T follicular helper cell (primary cell): ENCODE data around the gene ACBD3.
A peak's percentile ranks its signal among the peaks of the same experiment; 100 is the strongest.

Source experiments
- DNase-seq: peaks from one replicate; pipeline ENCODE4 v3.0.0-alpha.2; 2020; ENCODE audit warnings: low read depth

The ACBD3 gene

DNA sequence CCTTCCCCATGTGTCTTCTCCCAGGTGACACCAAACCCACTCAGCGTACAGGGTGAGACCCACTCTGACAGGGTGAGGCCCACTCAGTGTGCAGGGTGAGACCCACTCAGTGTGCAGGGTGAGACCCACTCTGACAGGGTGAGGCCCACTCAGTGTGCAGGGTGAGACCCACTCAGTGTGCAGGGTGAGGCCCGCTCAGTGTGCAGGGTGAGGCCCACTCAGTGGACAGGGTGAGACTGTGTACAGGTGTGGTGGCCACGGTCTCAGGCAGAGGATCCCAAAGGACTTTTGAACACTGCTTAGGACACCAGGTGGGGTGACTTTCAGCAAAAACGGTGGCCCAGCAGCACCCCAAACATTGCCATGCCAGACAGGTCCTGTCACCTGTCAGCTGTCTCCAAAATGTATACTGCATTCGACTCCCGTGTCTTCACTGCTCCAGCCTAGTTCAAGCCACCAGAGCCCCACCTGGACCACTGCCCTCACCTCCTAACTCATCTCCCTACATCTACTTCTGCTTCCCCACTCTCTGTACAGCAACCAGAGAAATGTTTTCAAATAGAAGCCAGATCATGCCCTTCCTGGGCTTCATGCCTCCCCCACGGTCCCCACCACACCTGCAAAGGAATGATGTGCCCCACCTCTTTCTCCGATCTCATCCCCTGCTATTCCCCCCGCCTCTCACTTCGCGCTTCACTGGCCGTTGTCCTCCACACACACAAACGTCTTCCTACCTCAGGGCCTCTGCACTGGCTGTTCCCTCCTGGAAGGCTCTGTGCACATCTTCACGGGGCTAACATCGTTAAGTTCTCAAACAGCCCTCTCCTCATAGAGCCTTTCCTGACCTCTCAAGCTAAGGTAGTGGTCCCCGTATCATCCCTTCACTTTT lies 52.1 kb downstream of the ACBD3 start:
- no peak for DNase-seq

DNA sequence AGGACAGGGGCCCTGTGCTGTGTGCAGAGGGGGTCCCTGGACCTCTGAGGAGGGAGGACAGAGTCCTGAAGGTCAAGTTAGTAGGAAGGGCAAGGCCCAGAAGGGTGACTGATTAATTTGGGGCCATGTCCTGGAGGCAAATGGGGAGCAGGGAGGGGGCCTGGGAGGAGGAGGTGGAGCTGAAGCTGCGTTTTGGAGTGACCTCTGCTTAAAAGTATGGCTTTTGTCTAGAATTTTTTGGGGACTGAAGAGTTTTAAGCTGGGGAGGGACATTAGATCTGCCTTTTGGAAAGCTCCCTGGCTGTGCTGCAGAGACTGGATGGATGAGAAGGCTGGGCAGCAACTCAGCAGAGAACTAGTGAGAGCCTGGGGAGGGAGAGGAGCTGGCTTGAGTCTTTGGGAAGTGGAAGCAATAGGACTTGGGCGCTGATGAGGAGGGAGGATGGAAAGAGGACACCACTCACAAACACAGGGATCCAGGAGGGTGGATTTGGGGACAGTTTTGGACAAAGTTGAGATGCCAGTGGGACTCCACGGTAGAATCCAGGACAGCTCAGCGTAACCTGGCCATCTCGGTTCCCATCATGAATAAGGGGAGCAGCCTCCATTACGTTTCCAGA lies 52.9 kb downstream of the ACBD3 start:
- no peak for DNase-seq

DNA sequence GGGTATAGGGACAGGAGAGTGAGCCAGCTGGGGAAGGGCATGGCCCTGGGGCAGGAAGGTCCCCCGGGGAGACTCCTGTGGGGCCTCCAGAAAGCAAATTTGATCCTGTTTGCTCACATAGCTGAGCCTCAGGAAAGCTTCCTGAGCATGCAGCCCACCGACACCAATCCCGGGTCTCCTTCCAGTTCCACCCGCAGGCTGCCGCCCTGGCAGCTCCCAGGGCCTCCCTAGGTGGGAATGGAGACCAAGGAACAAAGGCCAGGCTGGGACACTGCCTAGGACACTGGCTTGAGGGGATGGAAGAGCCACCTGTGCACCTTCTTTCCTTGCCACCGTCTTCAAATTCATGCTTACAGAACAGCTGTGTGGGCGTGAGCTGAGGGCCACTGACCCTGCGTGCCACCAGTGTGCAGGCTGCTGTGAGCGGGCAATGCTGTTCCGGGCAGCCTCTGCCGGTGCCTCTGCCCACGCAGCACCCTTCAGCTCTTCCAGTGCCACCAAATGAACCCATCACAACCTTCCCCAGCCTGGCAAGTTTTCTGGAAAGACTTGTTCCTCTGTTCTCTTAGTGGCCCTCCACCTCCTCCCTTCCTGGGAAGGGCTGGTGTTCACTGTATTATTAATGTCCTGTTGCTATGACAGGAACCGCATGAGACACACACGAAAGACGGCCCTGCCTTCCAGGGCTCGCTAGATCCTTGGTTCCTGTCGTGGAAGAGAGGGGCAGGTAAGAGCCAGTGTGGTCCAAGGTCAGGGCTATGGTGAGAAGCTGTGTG lies 53.6 kb downstream of the ACBD3 start:
- DNase-seq: no peak

DNA sequence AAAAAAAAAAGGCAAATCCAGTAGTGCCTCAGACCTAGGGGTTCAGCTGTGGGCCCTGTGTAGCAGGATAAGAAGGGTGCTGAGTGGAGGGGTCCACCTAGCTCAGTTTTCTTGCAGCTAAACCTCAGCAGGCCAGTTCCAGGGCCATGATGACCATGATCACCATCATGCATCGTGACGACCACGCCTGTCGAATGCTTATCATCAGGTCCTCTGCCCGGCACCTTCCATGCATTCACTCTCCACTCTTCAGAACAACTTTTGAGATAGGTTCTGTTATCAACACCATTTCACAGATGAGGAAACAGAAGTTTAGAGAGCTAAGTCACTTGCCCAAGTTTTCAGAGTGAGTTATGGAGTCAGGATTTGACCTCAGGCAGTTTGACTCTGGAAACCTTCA lies 54.9 kb downstream of the ACBD3 start:
- DNase-seq: no peak

DNA sequence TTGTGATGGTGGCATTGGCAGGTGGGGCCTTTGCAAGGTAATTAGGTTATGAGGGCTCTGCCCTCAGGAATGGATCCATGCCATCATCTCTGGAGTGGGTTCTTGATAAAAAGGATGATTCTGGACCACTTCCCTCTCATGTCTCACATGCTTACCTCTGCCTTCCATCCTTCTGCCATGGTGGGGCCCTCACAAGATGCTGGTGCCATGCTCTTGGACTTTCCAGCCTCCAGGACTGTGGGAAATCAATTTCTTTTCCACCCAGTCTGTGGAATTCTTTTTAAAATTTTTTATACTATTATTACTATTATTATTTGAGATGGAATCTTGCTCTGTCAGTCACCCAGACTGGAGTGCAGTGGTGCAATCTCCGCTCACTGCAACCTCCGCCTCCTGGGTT lies 57.3 kb downstream of the ACBD3 start:
- DNase-seq: no peak

DNA sequence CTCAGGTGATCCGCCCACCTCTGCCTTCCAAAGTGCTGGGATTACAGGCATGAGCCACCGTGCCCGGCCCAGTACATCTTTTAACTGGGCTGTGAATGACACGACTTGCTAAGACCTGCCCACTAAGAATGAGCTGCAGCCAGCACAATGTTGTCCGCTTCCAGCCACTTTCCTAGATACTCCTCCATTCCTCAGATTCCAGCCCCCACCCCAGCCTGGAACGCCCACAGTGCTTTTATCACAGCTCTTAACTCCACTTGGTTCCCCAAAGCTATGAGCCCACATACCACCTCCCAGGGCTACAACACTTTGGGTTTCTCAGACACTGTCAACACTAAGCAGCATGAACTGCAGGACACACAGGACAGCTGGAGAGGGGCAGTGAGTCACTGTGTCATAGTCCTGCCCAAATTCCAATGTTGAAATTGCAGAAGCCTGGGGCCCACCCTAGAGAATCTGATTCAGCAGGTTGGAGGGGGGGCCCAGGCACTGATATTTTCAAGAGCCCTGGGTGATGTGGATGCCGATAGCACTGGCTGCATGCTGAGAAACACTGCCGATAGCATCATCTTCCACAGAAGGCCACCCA lies 58.0 kb downstream of the ACBD3 start:
- no peak for DNase-seq

DNA sequence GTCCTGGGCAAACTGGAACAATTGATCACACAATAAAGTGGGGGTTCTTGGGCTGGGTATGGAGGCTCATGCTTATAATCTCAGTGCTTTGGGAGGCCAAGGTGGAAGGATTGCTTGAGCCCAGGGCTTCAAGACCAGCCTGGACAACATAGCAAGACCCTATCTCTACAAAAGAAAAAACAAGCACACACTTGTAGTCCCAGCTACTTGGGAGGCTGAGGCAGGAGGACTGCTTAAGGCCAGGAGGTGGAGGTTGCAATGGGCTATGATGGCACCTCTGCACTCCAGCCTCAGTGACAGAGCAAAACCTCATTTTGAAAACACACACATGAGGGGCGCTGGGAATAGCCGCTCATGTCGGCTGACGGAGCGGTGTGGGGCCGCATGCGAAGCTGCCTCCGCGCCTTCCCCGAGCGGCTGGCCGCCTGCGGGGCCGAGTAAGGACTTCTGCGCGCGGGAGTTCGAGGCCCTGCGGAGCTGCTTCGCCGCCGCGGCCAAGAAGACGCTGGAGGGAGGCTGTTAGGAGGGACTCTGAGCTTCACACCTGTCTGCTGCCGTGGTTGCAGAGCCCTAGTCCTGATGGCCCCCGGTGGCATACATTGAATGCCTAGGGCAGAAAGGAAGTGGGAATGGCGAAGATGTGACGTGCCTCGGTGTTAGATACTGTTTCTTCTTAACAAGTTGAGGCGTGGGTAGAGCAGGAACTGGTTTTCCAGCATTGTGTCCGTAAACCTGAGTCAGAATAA lies 59.5 kb downstream of the ACBD3 start:
- DNase-seq: no peak

DNA sequence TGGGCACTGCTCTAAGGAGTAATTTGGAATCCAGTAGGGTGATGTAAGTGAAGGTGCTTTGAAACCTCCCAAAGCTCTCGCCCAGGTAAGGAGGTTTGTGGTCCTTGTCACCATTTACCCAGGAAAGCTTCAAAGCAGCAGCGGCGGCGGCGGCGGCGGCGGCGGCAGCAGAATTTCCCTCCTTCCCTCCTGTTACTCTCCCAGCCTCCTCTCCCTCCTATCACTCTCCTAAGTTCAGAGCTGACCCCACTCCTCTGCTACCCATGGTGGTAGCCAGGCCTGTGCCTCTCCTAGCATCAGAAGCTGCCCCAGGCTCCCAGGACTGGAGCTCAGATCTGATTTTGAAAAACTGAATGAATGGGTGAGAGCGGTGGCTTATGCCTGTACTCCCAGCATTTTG lies 60.7 kb downstream of the ACBD3 start:
- no peak for DNase-seq

DNA sequence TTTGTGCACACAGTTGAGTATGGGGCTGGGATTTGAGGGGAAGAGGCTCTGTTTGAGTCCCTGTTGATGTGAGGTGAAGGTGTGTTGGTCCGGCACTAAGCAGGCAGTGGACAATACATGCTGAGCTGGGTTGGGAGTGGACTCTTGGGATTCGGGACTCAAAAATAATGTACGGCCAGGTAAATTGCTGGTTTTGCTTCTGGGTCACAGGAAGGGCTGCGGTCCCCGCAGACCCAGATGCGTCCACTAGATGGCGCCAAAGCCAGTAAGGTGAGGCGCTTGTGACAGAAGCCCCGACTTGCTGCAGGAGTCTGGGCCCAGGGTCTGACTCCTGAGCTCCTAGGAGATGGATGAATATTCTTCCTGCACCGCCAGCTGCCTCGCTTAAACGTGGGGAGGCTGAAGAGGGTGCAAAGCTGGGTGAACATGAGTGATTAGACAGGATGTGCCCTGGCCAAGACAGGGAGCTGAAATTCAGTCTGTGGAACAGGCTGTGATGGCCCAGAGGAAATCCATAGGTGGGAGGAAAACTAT lies 61.4 kb downstream of the ACBD3 start:
- DNase-seq: peak; percentile 78

DNA sequence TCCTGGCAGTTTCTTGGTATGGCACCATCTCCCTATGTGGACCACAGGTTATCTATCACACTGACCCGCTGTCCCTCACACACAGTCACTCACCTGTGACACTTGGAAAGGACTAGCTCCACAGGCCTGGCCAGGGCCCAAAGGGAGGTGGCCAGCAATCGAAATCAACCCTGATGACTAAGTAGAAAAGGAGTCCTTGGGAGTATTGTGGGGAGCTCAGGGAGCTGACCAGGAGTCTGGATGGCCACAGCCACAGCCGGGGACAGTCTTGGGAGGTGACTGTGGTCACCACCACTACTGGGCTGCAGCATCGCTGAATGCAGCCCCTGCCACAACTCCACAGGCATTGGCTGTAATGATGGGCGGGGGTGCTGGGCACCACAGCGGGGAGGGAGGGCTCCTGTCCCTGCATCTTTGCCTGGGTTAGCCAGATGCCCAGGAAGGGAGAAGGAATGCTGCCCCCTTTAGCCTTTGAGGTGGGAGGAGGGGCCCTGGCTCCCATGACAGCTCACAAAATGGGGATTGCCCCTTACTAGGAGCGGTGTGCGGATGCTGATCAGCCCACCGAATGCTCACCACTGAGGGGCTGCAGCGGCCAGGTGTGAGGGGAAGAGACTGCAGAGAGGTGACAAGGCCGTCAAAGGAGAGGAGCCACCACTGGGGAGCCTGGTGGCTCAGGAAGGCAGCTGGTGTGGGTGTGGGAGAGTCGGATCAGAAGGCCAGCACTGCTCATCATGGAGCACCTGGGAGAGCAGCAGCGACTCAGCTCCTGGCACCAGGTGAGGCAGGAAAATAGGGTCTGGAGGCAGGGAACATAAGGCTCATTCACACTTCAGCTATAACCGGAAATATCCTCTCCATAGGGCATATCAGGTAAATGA lies 62.7 kb downstream of the ACBD3 start:
- DNase-seq: no peak

DNA sequence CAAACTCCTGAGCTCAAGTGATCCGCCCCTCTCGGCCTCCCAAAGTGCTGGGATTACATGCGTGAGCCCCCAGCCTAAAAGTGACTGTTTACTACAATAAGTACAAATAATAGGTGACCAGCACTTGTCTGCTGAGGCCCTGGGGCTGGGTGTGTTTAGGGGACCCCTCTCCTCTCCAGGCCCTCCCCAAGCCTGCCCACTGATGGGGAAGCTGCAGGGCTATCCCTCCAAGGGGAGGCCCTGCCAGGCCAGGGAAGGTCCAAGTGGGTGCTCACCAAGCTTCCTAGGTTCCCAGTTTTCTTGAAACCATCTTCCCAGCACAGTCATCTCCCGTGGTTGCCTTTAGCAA lies 63.4 kb downstream of the ACBD3 start:
- no peak for DNase-seq

DNA sequence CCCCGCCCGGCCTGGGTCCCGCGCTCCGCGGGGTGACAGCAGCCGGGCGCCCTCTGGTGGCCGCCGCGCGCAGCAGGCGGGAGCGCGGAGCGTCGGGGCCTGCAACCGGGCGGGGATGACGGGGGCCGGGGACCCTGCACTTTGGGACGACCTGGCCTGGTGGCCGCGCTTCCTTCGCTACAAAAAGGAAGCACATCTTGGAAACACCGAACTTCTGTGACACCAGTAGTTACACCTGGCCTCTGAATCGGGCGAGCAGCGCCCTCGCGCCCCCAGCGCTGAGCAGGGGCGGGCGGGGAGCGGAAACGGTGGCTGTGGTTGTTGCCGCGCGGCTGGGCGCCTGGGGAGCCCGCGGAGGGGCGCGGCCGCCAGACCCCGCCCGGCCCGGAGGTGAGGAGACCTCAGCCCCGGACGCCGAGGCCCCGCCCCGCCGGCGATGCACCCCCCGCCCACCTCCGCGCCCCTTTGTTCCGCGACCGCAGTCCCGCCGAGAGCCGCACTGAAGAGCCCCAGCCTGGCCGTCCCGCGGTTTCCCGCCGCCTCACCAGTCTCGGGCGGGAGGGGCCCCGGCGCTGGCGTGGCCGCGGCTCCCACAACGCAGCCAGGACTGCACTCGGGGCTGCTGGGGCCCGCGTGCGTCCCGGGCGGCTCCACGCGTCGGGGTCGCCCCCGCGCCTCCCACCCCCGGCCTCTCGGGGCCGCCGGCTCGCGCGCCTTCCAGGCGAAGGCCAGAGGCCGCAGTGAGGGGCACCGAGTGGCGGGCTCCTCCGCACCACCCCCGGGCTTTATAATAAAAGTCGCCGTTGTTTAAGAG lies 64.7 kb downstream of the ACBD3 start:
- peak; percentile 59 for DNase-seq

DNA sequence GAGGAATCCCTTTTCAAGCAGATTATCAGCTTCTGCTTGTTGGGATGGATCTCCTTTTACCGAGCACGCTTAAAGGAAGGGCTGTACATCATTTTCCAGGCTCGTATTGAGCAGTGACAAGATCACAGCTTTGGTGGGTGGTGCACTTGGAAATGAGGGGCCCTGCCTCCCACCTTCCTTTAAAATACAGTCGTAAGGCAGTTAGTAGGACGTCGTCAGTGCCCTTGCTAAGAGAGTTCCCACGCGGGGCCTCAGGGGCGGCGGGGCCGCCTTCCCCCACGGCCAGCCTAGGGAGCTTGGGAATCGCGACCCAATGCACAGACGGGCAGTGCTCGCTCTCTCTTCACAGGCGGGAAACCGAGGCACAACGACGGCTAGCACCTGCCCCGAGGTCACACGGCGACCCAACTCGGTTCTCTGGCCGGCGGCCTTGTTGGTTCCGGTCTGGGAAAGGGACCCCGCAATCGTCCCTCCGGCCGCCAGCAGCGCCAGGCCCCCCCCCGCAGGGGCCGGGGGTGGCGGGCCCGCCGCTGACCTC lies 65.4 kb downstream of the ACBD3 start:
- DNase-seq: no peak

DNA sequence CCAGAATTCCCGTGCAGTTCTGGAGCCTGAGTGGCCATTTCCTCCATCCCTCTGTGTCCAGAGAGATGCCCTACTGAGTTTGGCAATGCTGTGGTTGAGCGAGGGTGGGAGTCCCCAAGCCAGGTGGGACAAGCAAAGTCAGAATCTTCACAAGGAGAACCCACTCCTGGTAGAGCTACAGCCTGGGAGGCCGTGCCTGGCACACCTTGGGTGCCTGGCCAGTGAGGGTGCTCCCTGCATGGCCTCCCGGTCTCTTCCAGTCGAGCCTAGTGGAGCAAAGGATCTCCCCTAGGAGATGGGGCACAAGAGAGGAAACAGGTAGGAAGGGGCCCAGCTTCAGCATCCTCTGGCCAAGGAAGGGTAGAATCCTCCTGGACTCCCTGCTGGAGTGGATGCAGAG lies 66.1 kb downstream of the ACBD3 start:
- DNase-seq: no peak

DNA sequence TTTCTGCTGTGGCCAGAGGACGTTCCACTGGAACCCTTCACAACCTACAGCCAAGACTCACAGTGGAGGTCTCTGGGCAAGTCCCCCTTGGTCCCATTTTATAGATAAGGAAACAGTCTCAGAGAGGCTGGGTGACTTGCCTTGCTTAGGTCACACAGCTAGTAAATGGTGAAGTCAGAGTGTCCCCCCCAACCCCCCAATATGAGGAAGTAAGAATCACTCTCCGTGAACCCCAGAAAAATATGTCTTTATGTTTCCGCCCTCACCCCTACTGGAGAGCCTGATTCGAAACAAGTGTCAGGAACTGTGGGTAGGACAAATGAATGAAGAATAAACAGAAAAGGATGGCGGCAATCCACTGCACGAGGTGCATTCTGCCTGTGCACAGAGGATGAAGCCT lies 67.4 kb downstream of the ACBD3 start:
- DNase-seq: no peak

DNA sequence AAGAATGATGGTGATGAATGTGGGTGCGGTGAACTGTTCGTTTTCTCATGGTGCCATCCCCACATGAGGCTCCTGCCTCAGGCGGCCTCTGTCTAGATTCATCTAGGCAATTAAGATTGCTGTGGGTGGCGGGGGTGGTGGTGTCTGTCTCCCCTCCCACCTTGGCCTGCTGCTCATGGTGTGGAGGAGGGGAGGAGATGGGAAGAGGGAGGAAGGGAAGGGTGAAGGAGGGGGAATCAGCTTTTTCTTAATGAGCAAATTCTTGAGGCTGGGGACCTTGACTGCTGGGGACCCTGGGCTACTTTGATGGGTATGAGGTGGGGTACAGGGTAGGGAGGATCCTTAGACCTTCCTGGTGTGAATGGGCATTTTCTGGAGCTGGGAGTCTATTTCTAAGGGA lies 68.2 kb downstream of the ACBD3 start:
- no peak for DNase-seq

DNA sequence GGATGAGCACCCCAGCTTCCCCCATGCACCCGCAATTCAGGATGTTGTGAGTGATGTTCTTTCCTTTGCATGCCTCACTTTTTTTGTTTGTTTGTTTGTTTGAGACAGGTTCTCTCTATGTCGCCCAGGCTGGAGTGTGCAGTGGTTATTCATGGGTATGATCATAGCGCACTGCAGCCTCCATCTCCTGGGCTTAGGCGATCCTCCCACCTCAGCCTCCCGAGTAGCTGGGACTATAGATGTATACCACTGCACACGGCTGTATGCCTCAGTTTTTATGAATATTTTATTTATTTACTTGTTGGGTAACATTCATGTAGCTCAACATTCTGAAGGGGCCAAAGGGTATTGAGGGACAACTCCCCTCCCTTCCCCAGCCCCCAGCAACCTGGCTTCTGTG lies 69.2 kb downstream of the ACBD3 start:
- DNase-seq: no peak

DNA sequence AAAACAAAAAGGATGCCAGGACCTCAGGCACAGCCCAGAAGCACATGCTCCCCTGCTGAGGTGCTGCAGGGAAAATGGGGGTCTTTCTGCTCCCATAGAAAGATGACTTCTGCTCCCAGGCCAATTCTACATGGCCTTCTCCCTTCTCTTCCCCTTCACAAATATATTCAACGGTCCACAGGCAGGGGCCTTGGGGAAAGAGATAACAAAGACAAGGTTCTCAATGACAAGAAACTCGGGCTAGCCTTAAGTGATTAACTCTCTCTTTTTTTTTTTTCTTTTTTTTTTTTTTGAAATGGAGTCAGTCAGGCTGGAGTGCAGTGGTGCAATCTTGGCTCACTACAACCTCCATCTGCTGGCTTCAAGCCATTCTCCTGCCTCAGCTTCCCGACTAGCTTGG lies 69.9 kb downstream of the ACBD3 start:
- no peak for DNase-seq

DNA sequence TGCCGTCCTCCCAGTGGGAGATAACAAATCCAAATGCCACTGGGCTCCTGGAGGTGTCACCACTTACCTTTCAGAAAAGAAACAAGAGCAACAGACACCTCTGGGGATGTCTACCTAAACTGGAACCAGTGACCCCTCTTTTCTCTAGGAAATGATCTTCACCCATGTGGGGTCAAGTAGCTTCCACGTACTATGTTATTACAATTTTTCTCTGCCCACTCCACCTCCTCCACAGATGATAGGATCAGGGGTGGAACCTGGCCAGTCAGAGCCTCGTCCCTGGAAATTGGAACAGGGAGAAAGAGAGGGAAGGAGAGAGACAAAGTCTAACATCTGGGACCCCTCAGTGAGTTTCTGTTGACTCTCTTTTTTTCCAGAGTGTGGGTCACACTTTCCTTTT lies 73.9 kb downstream of the ACBD3 start:
- DNase-seq: no peak

DNA sequence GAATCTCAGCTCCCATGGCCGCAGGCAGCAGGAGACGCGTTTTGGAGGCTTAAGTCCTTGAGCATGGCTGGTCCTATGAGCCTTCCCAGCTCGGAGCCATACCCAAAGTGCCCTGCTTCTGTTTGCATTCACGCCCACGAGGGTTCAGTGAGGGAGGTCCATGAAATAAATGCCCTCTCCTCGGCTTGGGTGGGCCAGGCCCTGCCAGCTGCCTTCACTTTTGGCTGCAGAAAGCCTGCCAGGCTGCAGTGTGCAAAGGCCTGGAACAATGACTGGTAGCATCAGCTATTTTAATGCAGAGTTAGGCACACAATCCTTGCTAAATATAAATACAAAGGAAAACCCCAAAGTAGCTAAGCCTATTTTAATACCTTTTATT lies 74.7 kb downstream of the ACBD3 start:
- no peak for DNase-seq
